GM20000 (cell line): ENCODE data around the gene RBMX2.
"Not testable (repeated sequence)": the region's sequence is repeated elsewhere in the genome, so short reads cannot be mapped to it uniquely, and the experiment has no call there.

Source experiments
- DNase-seq: peaks from one replicate; pipeline ENCODE4 v3.0.0; 2012; ENCODE audit warnings: low spot score
- CTCF ChIP-seq: IDR thresholded peaks from 2 replicates; pipeline ENCODE4 v1.5.1; 2012; ENCODE audit warnings: mild to moderate bottlenecking, control low read depth; ENCODE audit errors: extremely low read depth, missing control alignments

The RBMX2 gene

GRCh38 chrX:130418740-130419139, 17.0 kb downstream of the RBMX2 start:
- TF ChIP-seq CTCF: no peak
- DNase-seq: no peak

GRCh38 chrX:130419263-130419662, 17.5 kb downstream of the RBMX2 start:
- TF ChIP-seq CTCF: no peak
- DNase-seq: no peak

- DNase-seq: no peak
- TF ChIP-seq CTCF: no peak
Measured at GRCh38 chrX:130426531-130426930, 24.7 kb downstream of the RBMX2 start.

GRCh38 chrX:130429236-130429635, 27.4 kb downstream of the RBMX2 start:
- DNase-seq: not testable (repeated sequence)

- no peak for TF ChIP-seq CTCF
- DNase-seq: no peak
Measured at GRCh38 chrX:130435937-130436336, 34.1 kb downstream of the RBMX2 start.

GRCh38 chrX:130437996-130438395, 36.2 kb downstream of the RBMX2 start:
- not testable (repeated sequence) for DNase-seq

- no peak for DNase-seq
- no peak for TF ChIP-seq CTCF
Measured at GRCh38 chrX:130443875-130444274, 42.1 kb downstream of the RBMX2 start.

- DNase-seq: no peak
- no peak for TF ChIP-seq CTCF
Measured at GRCh38 chrX:130444641-130445336, 43.0 kb downstream of the RBMX2 start.

- no peak for DNase-seq
- TF ChIP-seq CTCF: no peak
Measured at GRCh38 chrX:130446974-130447373, 45.2 kb downstream of the RBMX2 start.
